H1 (cell line): Measurements from ENCODE around the gene DRC7. TPM values are rescaled to one million over a fixed set of nuclear protein-coding genes. Genes with fewer than 3 reads are reported as not detected.

ENCODE experiments used
- CEBPB ChIP-seq: IDR thresholded peaks from 2 replicates; pipeline ENCODE4 v1.6.1; 2012; ENCODE audit warnings: low read depth, low read length
- CHD1 ChIP-seq: IDR thresholded peaks from 2 replicates; pipeline ENCODE4 v1.6.1; 2012; ENCODE audit warnings: low read depth, low read length, improper control_type of control experiment
- CTBP2 ChIP-seq: IDR thresholded peaks from 2 replicates; pipeline ENCODE4 v1.7.0; 2011; ENCODE audit warnings: borderline replicate concordance, mild to moderate bottlenecking, moderate library complexity, mixed read lengths, low read length; ENCODE audit not compliant: insufficient read depth, insufficient read length
- POLR2AphosphoS5 ChIP-seq: IDR thresholded peaks from 2 replicates; pipeline ENCODE4 v1.6.1; 2011; ENCODE audit warnings: low read depth, low read length
- RNF2 ChIP-seq: fragments of 200-900, 300-1000 bp; sonication (generic); IDR thresholded peaks from 2 replicates; pipeline ENCODE4 v1.7.1; 2016; ENCODE audit warnings: borderline replicate concordance, low read depth, mild to moderate bottlenecking, antibody characterized with exemption, low read length; ENCODE audit not compliant: poor library complexity, severe bottlenecking; ENCODE audit errors: missing control alignments
- SIRT6 ChIP-seq: IDR thresholded peaks from one replicate; pipeline ENCODE4 v1.7.1; 2012; ENCODE audit warnings: low read length, inconsistent platforms
- polyA plus RNA-seq, 7 experiments: library from polyadenylated mRNA; depleted of rRNA in 3 of 7; stranded (reverse) in 5 of 7; unstranded in 2 of 7; fragments of >200 nt in 5 of 7; fragments of 200-250 nt in 2 of 7; gene quantifications; 1 replicate in 5 of 7; 2 replicates in 1 of 7; 4 replicates in 1 of 7; pipeline versions ENCODE4 v1.2.1 to v1.2.3, GENCODE V29; 2011 to 2013; ENCODE audit warnings: missing spikeins in 2 of 7, mixed read lengths in 2 of 7
- total RNA-seq: library from RNA; stranded (reverse); fragmentation: NEBNext Ultra II Directional; extraction: Animal tissue kit (Norgen Biotek cat#: 25700); gene quantifications from 2 replicates; pipeline ENCODE4 v1.2.1, GENCODE V29; 2021
- TF ChIP-seq, protein P1 (sequence below): IDR thresholded peaks from 2 replicates; pipeline ENCODE4 v1.6.1; 2011; ENCODE audit warnings: low read length, improper control_type of control experiment

The DRC7 gene
- total and polyA plus RNA-seq, 2 of the 8 experiments (the other 6 are each of a cell fraction or from before 2014, with no cell fraction given), result 0.14 TPM; not detected in 1

DNA sequence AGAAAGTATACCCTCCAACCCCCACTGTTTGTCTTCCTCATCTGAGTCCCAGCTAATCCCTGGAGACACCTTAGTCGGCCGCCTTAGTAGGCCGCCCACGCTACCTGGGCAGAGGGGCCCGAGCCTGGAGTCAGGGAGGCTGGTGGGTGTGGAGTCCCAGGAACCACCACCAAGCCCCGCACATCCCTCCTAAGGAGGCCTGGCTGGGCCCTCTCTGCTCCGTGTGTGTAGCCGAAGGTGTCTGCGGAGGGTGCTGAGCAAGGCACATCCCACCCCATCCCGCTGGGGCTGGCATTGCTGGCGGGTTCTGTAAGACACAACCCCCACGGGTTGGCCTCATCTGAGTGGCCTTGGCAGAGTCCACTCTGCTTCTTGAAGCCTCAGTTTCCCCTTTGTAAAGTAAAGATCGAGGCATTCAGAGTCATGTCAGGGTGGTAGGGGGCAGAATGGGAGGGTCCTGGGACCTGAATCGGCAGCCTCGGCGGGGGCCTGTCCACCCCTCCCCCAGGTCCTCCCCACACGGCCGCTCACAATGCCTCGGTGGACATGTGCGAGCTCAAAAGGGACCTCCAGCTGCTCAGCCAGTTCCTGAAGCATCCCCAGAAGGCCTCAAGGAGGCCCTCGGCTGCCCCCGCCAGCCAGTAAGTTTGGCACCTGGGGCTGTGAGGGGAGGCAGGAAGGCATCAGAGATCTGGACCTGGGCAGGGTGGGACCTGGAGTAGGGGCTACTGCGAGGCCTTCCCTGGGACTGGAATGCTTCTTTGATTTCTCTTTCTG lies 41.7 kb upstream of the DRC7 start (continued):
- TF ChIP-seq RNF2 (no peak), POLR2AphosphoS5 (no peak), SIRT6 (no peak), CTBP2 (no peak), CEBPB (no peak), CHD1 (no peak)
- TF ChIP-seq, protein P1, sequence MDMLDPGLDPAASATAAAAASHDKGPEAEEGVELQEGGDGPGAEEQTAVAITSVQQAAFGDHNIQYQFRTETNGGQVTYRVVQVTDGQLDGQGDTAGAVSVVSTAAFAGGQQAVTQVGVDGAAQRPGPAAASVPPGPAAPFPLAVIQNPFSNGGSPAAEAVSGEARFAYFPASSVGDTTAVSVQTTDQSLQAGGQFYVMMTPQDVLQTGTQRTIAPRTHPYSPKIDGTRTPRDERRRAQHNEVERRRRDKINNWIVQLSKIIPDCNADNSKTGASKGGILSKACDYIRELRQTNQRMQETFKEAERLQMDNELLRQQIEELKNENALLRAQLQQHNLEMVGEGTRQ, result no peak
